NCI-H510A (cell line): ENCODE measurements around the gene ZNF334.

ENCODE experiments used
- DNase-seq: peaks from one replicate; lab custom pipeline; 2025; lab: John Stamatoyannopoulos, UW

The ZNF334 gene

GRCh38 chr20:46512943-46513844, at the start of gene ZNF334:
Gene ZNF334, minus strand, starts transcription at chr20:46513559. Its CDS starts 1,457 bp downstream, at chr20:46512102.
- peak; percentile 83 for DNase-seq

- DNase-seq, result no peak
These were observed 49.2 kb upstream of the ZNF334 start for GRCh38 chr20:46562373-46563169.

- no peak for DNase-seq
These were observed 48.6 kb upstream of the ZNF334 start for GRCh38 chr20:46562009-46562372.

GRCh38 chr20:46559685-46560440, 46.5 kb upstream of the ZNF334 start:
- DNase-seq, result no peak

GRCh38 chr20:46559001-46559400, 45.6 kb upstream of the ZNF334 start:
- no peak for DNase-seq

GRCh38 chr20:46558511-46558959, 45.2 kb upstream of the ZNF334 start:
- DNase-seq, result peak; percentile 69

- no peak for DNase-seq
These were observed 44.0 kb upstream of the ZNF334 start for GRCh38 chr20:46557231-46557956.

GRCh38 chr20:46555370-46555956, 42.1 kb upstream of the ZNF334 start:
- DNase-seq, result no peak

GRCh38 chr20:46554828-46555227, 41.5 kb upstream of the ZNF334 start:
- no peak for DNase-seq

- DNase-seq, result no peak
These were observed 40.6 kb upstream of the ZNF334 start for GRCh38 chr20:46553926-46554325.

GRCh38 chr20:46552460-46553420, 39.4 kb upstream of the ZNF334 start:
- DNase-seq, result no peak

GRCh38 chr20:46551522-46552381, 38.4 kb upstream of the ZNF334 start:
- no peak for DNase-seq

GRCh38 chr20:46550461-46550860, 37.1 kb upstream of the ZNF334 start, which contains the start of gene OCSTAMP:
Gene OCSTAMP, minus strand, starts transcription at chr20:46550654. Its CDS starts 94 bp downstream, at chr20:46550560.
- no peak for DNase-seq

GRCh38 chr20:46549188-46549972, 36.0 kb upstream of the ZNF334 start:
- DNase-seq, result no peak

- DNase-seq, result no peak
These were observed 35.3 kb upstream of the ZNF334 start for GRCh38 chr20:46548688-46549087.

GRCh38 chr20:46547995-46548394, 34.6 kb upstream of the ZNF334 start:
- DNase-seq, result no peak

GRCh38 chr20:46546936-46547335, 33.6 kb upstream of the ZNF334 start:
- no peak for DNase-seq

GRCh38 chr20:46546298-46546697, 32.9 kb upstream of the ZNF334 start:
- no peak for DNase-seq
